ENCODE measurements around the gene GRIP2. TPM values are rescaled to one million over a fixed set of nuclear protein-coding genes. Genes with fewer than 3 reads are reported as not detected.
A peak's percentile ranks its signal among the peaks of the same experiment; 100 is the strongest.

Gene GRIP2
- total RNA-seq, 3 donors from 2014 or later (not counting 1 experiment from before 2014, with no cell fraction given) = not detected

GRCh38 chr3:14468621-14468981 lies 71.5 kb downstream of the GRIP2 start:
- Mint-ChIP-seq H3K4me3 (no peak overlapping the region), H3K9me3 (no peaks in the 10 kb centered on the region), H3K27me3 (ENCODE audit: low read depth in 2 of 2) (no peaks in the 10 kb centered on the region), H3K27ac (no peak overlapping the region), H3K4me1 (no peaks in the 10 kb centered on the region), H3K36me3 (no peaks in the 10 kb centered on the region)
- intact Hi-C loops (cut with micrococcal nuclease) = loop anchor here (1.0 to 2.0 kb wide), 4 partner anchors 66 to 572 kb away; partner anchors contain the start of gene SLC6A6
- H3K36me3 ChIP-seq (ENCODE audit: control insufficient read depth, insufficient read depth, low read length) = peaks cover 34% of the 10 kb centered on the region
- no peak for TF ChIP-seq CTCF (IDR thresholded peaks at IDR 0.05)
- no peak overlapping the region for H3K27ac ChIP-seq (ENCODE audit: low read length)
- H3K27me3 ChIP-seq (ENCODE audit: control insufficient read depth, insufficient read depth, low read length) = no peaks in the 10 kb centered on the region
- ATAC-seq = no peak
- no peaks in the 10 kb centered on the region for H3K4me1 ChIP-seq (ENCODE audit: control insufficient read depth, insufficient read depth, low read length)
- no peaks in the 10 kb centered on the region for H3K9me3 ChIP-seq (ENCODE audit: control insufficient read depth, insufficient read depth, low read length)
- H3K4me3 ChIP-seq (ENCODE audit: low read length) = no peak overlapping the region
- 97% methylated on average over 13 of the region's 13 CpGs for WGBS (ENCODE audit: insufficient coverage)
- no peak for DNase-seq

- Mint-ChIP-seq H3K27ac (no peak overlapping the region), H3K4me3 (no peak overlapping the region), H3K27me3 (ENCODE audit: low read depth in 2 of 2) (no peaks in the 10 kb centered on the region), H3K36me3 (no peaks in the 10 kb centered on the region), H3K4me1 (no peaks in the 10 kb centered on the region), H3K9me3 (no peaks in the 10 kb centered on the region)
- peaks cover 38% of the 10 kb centered on the region for H3K36me3 ChIP-seq (ENCODE audit: control insufficient read depth, insufficient read depth, low read length)
- H3K4me1 ChIP-seq (ENCODE audit: control insufficient read depth, insufficient read depth, low read length) = no peaks in the 10 kb centered on the region
- no peak overlapping the region for H3K27ac ChIP-seq (ENCODE audit: low read length)
- DNase-seq (peak; percentile 49 to 74), ATAC-seq (peak; percentile 71 to 91 (median 87))
- H3K27me3 ChIP-seq (ENCODE audit: control insufficient read depth, insufficient read depth, low read length) = no peaks in the 10 kb centered on the region
- TF ChIP-seq CTCF (IDR thresholded peaks at IDR 0.05) = peak; percentile 84
- intact Hi-C loops (cut with micrococcal nuclease) = loop anchor here (1.0 to 2.0 kb wide), 4 partner anchors 65 to 571 kb away; partner anchors contain the start of gene SLC6A6
- 68% methylated on average over 14 of the region's 15 CpGs for WGBS (ENCODE audit: insufficient coverage)
- H3K9me3 ChIP-seq (ENCODE audit: control insufficient read depth, insufficient read depth, low read length) = no peaks in the 10 kb centered on the region
- no peak overlapping the region for H3K4me3 ChIP-seq (ENCODE audit: low read length)
Observed at GRCh38 chr3:14467814-14468620, 72.1 kb downstream of the GRIP2 start.

- H3K4me3 ChIP-seq (ENCODE audit: low read length) = no peak overlapping the region
- H3K27ac ChIP-seq (ENCODE audit: low read length) = no peak overlapping the region
- no peaks in the 10 kb centered on the region for H3K9me3 ChIP-seq (ENCODE audit: control insufficient read depth, insufficient read depth, low read length)
- DNase-seq (no peak), ATAC-seq (no peak)
- H3K36me3 ChIP-seq (ENCODE audit: control insufficient read depth, insufficient read depth, low read length) = peaks cover 33% of the 10 kb centered on the region
- no peak for TF ChIP-seq CTCF (IDR thresholded peaks at IDR 0.05)
- H3K27me3 ChIP-seq (ENCODE audit: control insufficient read depth, insufficient read depth, low read length) = no peaks in the 10 kb centered on the region
- Mint-ChIP-seq H3K36me3 (no peaks in the 10 kb centered on the region), H3K27ac (no peak overlapping the region), H3K4me1 (no peaks in the 10 kb centered on the region), H3K4me3 (no peak overlapping the region), H3K27me3 (ENCODE audit: low read depth in 2 of 2) (no peaks in the 10 kb centered on the region), H3K9me3 (no peaks in the 10 kb centered on the region)
- peaks cover 4% of the 10 kb centered on the region for H3K4me1 ChIP-seq (ENCODE audit: control insufficient read depth, insufficient read depth, low read length)
- intact Hi-C loops (cut with micrococcal nuclease) = no loop called here
- WGBS (ENCODE audit: insufficient coverage) = 95% methylated on average over 23 of the region's 23 CpGs
Observed at GRCh38 chr3:14466179-14466903, 73.8 kb downstream of the GRIP2 start.

Data from natural killer cell (primary cell).